ENCODE results near the gene TEN1. TPM values are rescaled to one million over a fixed set of nuclear protein-coding genes. Genes with fewer than 3 reads are reported as not detected.
A peak's percentile ranks its signal among the peaks of the same experiment; 100 is the strongest.

The TEN1 gene
- 11.4 and 13.4 TPM in 2 replicates for total RNA-seq

- H3K27ac Mint-ChIP-seq = peak within 1 kb of the TSS; percentile 100
- no peaks in the 10 kb centered on the region for H3K27me3 Mint-ChIP-seq (ENCODE audit: low read depth)
- DNase-seq (ENCODE audit: low spot score) = peak; percentile 94
- peak within 1 kb of the TSS; percentile 96 for H3K4me3 Mint-ChIP-seq (ENCODE audit: low read depth)
- intact Hi-C loops (cut with micrococcal nuclease) = loop anchor here (2.0 kb wide), 3 partner anchors 18 to 74 kb away; partner anchors contain the start of genes FBF1 and MRPL38
- H3K9me3 Mint-ChIP-seq = no peaks in the 10 kb centered on the region
- H3K36me3 Mint-ChIP-seq (ENCODE audit: low read depth) = peaks cover 21% of the 10 kb centered on the region
- H3K4me1 Mint-ChIP-seq (ENCODE audit: low read depth) = peaks cover 22% of the 10 kb centered on the region
Observed at GRCh38 chr17:75978938-75979704, at the start of gene TEN1, which contains the start of gene ACOX1. TSS of gene TEN1 (plus strand) at chr17:75979240. CDS start at chr17:75986193, 6,953 bp downstream. TSS of gene ACOX1 (minus strand) at chr17:75979166. CDS start at chr17:75979073, 93 bp downstream.

GRCh38 chr17:75931062-75931461 lies 48.0 kb upstream of the TEN1 start:
- Mint-ChIP-seq H3K27ac (no peak overlapping the region), H3K4me1 (ENCODE audit: low read depth) (no peaks in the 10 kb centered on the region), H3K36me3 (ENCODE audit: low read depth) (peaks cover 3% of the 10 kb centered on the region), H3K9me3 (no peaks in the 10 kb centered on the region), H3K4me3 (ENCODE audit: low read depth) (no peak overlapping the region), H3K27me3 (ENCODE audit: low read depth) (no peaks in the 10 kb centered on the region)
- DNase-seq (ENCODE audit: low spot score) = no peak
- intact Hi-C loops (cut with micrococcal nuclease) = no loop called here

GRCh38 chr17:75932852-75933251 lies 46.2 kb upstream of the TEN1 start:
- no peak for DNase-seq (ENCODE audit: low spot score)
- Mint-ChIP-seq H3K9me3 (no peaks in the 10 kb centered on the region), H3K36me3 (ENCODE audit: low read depth) (no peaks in the 10 kb centered on the region)

GRCh38 chr17:75933808-75934207 lies 45.2 kb upstream of the TEN1 start:
- H3K36me3 Mint-ChIP-seq (ENCODE audit: low read depth) = no peaks in the 10 kb centered on the region
- H3K4me3 Mint-ChIP-seq (ENCODE audit: low read depth) = no peak overlapping the region
- intact Hi-C loops (cut with micrococcal nuclease) = no loop called here
- DNase-seq (ENCODE audit: low spot score) = no peak
- no peaks in the 10 kb centered on the region for H3K27me3 Mint-ChIP-seq (ENCODE audit: low read depth)
- H3K4me1 Mint-ChIP-seq (ENCODE audit: low read depth) = no peaks in the 10 kb centered on the region
- H3K27ac Mint-ChIP-seq = no peak overlapping the region
- H3K9me3 Mint-ChIP-seq = no peaks in the 10 kb centered on the region

More at GRCh38 chr17:75932852-75933251, 46.2 kb upstream of the TEN1 start:
- no peaks in the 10 kb centered on the region for H3K4me1 Mint-ChIP-seq (ENCODE audit: low read depth)
- H3K4me3 Mint-ChIP-seq (ENCODE audit: low read depth) = no peak overlapping the region
- H3K27me3 Mint-ChIP-seq (ENCODE audit: low read depth) = no peaks in the 10 kb centered on the region
- intact Hi-C loops (cut with micrococcal nuclease) = no loop called here
- H3K27ac Mint-ChIP-seq = no peak overlapping the region

GRCh38 chr17:75937652-75938051 lies 41.4 kb upstream of the TEN1 start:
- intact Hi-C loops (cut with micrococcal nuclease) = no loop called here
- Mint-ChIP-seq H3K27ac (no peak overlapping the region), H3K4me1 (ENCODE audit: low read depth) (peaks cover 12% of the 10 kb centered on the region), H3K9me3 (no peaks in the 10 kb centered on the region), H3K27me3 (ENCODE audit: low read depth) (no peaks in the 10 kb centered on the region), H3K36me3 (ENCODE audit: low read depth) (no peaks in the 10 kb centered on the region), H3K4me3 (ENCODE audit: low read depth) (no peak overlapping the region)
- no peak for DNase-seq (ENCODE audit: low spot score)

GRCh38 chr17:75940727-75941441 lies 38.2 kb upstream of the TEN1 start, which contains the start of gene FBF1:
TSS of gene FBF1 (minus strand) at chr17:75941042. CDS start at chr17:75938149, 2,893 bp downstream.
- Mint-ChIP-seq H3K27ac (peak within 1 kb of the TSS; percentile 67), H3K4me1 (ENCODE audit: low read depth) (peaks cover 12% of the 10 kb centered on the region), H3K27me3 (ENCODE audit: low read depth) (no peaks in the 10 kb centered on the region), H3K36me3 (ENCODE audit: low read depth) (no peaks in the 10 kb centered on the region), H3K9me3 (no peaks in the 10 kb centered on the region), H3K4me3 (ENCODE audit: low read depth) (peak within 1 kb of the TSS; percentile 89)
- DNase-seq (ENCODE audit: low spot score) = peak; percentile 85
- intact Hi-C loops (cut with micrococcal nuclease) = loop anchor here (1.0 to 2.0 kb wide), 2 partner anchors 36 to 38 kb away; partner anchors contain the start of genes ACOX1 and TEN1

GRCh38 chr17:75941442-75941819 lies 37.6 kb upstream of the TEN1 start:
- no peak overlapping the region for H3K27ac Mint-ChIP-seq

GRCh38 chr17:75942473-75942872 lies 36.6 kb upstream of the TEN1 start:
- Mint-ChIP-seq H3K27ac (no peak overlapping the region), H3K9me3 (no peaks in the 10 kb centered on the region), H3K4me1 (ENCODE audit: low read depth) (peaks cover 12% of the 10 kb centered on the region), H3K4me3 (ENCODE audit: low read depth) (no peak overlapping the region), H3K36me3 (ENCODE audit: low read depth) (peaks cover 6% of the 10 kb centered on the region), H3K27me3 (ENCODE audit: low read depth) (no peaks in the 10 kb centered on the region)
- DNase-seq (ENCODE audit: low spot score) = no peak
- intact Hi-C loops (cut with micrococcal nuclease) = no loop called here

More at GRCh38 chr17:75941442-75941819, 37.6 kb upstream of the TEN1 start:
- Mint-ChIP-seq H3K4me3 (ENCODE audit: low read depth) (peak overlapping the region; percentile 89), H3K36me3 (ENCODE audit: low read depth) (peaks cover under 1% of the 10 kb centered on the region), H3K27me3 (ENCODE audit: low read depth) (no peaks in the 10 kb centered on the region), H3K4me1 (ENCODE audit: low read depth) (peaks cover 12% of the 10 kb centered on the region), H3K9me3 (no peaks in the 10 kb centered on the region)
- DNase-seq (ENCODE audit: low spot score) = no peak
- intact Hi-C loops (cut with micrococcal nuclease) = loop anchor here (1.0 to 2.0 kb wide), 2 partner anchors 36 to 37 kb away; partner anchors contain the start of genes ACOX1 and TEN1

GRCh38 chr17:75943491-75943890 lies 35.5 kb upstream of the TEN1 start:
- H3K36me3 Mint-ChIP-seq (ENCODE audit: low read depth) = peaks cover 10% of the 10 kb centered on the region
- no peak overlapping the region for H3K4me3 Mint-ChIP-seq (ENCODE audit: low read depth)
- peaks cover 12% of the 10 kb centered on the region for H3K4me1 Mint-ChIP-seq (ENCODE audit: low read depth)
- intact Hi-C loops (cut with micrococcal nuclease) = no loop called here
- H3K9me3 Mint-ChIP-seq = no peaks in the 10 kb centered on the region
- no peaks in the 10 kb centered on the region for H3K27me3 Mint-ChIP-seq (ENCODE audit: low read depth)
- no peak for DNase-seq (ENCODE audit: low spot score)
- H3K27ac Mint-ChIP-seq = no peak overlapping the region

GRCh38 chr17:75945211-75945610 lies 33.8 kb upstream of the TEN1 start:
- intact Hi-C loops (cut with micrococcal nuclease) = no loop called here
- Mint-ChIP-seq H3K27ac (no peak overlapping the region), H3K4me1 (ENCODE audit: low read depth) (peaks cover 14% of the 10 kb centered on the region)

GRCh38 chr17:75950421-75950820 lies 28.6 kb upstream of the TEN1 start:
- Mint-ChIP-seq H3K4me1 (ENCODE audit: low read depth) (peaks cover 20% of the 10 kb centered on the region), H3K36me3 (ENCODE audit: low read depth) (peaks cover 50% of the 10 kb centered on the region), H3K9me3 (no peaks in the 10 kb centered on the region), H3K27me3 (ENCODE audit: low read depth) (no peaks in the 10 kb centered on the region), H3K4me3 (ENCODE audit: low read depth) (no peak overlapping the region), H3K27ac (no peak overlapping the region)
- no peak for DNase-seq (ENCODE audit: low spot score)
- intact Hi-C loops (cut with micrococcal nuclease) = no loop called here

More at GRCh38 chr17:75945211-75945610, 33.8 kb upstream of the TEN1 start:
- Mint-ChIP-seq H3K27me3 (ENCODE audit: low read depth) (no peaks in the 10 kb centered on the region), H3K36me3 (ENCODE audit: low read depth) (peaks cover 20% of the 10 kb centered on the region), H3K4me3 (ENCODE audit: low read depth) (no peak overlapping the region), H3K9me3 (no peaks in the 10 kb centered on the region)
- no peak for DNase-seq (ENCODE audit: low spot score)

- peak overlapping the region; percentile 78 for H3K27ac Mint-ChIP-seq
- H3K36me3 Mint-ChIP-seq (ENCODE audit: low read depth) = peaks cover 55% of the 10 kb centered on the region
- no peak for DNase-seq (ENCODE audit: low spot score)
Observed at GRCh38 chr17:75950855-75951554, 28.0 kb upstream of the TEN1 start.

More at GRCh38 chr17:75950855-75951554, 28.0 kb upstream of the TEN1 start:
- intact Hi-C loops (cut with micrococcal nuclease) = no loop called here
- H3K27me3 Mint-ChIP-seq (ENCODE audit: low read depth) = no peaks in the 10 kb centered on the region
- H3K9me3 Mint-ChIP-seq = no peaks in the 10 kb centered on the region
- H3K4me1 Mint-ChIP-seq (ENCODE audit: low read depth) = peaks cover 20% of the 10 kb centered on the region
- H3K4me3 Mint-ChIP-seq (ENCODE audit: low read depth) = peak overlapping the region; percentile 34

Data from activated T-helper 2 cell treated with anti-CD3 and anti-CD28 coated beads, Interferon-gamma antibody, Interleukin-2, Interleukin-4, amounts not matched to agents 10 μg/mL and 5 μg/mL and 100 μg/mL, durations not matched to agents 14 hours and 24 hours and 36 hours (primary cell).